ENCODE data around the gene WNT7B. TPM values are rescaled to one million over a fixed set of nuclear protein-coding genes. Genes with fewer than 3 reads are reported as not detected.

Gene WNT7B
- total and polyA plus RNA-seq, 2 donors (not counting 1 experiment from before 2014, with no cell fraction given): 0.22 to 0.67 TPM

- Histone ChIP-seq H2AFZ (ENCODE audit: insufficient read depth, low read depth, low read length, poor library complexity, severe bottlenecking) (no peak overlapping the region), H3K79me2 (ENCODE audit: control insufficient read depth, insufficient read depth, low read length) (no peaks in the 10 kb centered on the region), H3K4me1 (ENCODE audit: control insufficient read depth in 2 of 2, insufficient read depth in 2 of 2, low read length in 2 of 2) (peaks cover 5 to 15% of the 10 kb centered on the region in 2 donors), H3K36me3 (replicated peaks in 1 of 2; ENCODE audit: control extremely low read depth in 1 of 2, control insufficient read depth in 1 of 2, extremely low read depth in 1 of 2, insufficient read depth in 2 of 2, low read length in 1 of 2) (no peaks in the 10 kb centered on the region), H3K9ac (ENCODE audit: low read length) (no peak overlapping the region), H3K27me3 (replicated peaks in 1 of 4; ENCODE audit: control extremely low read depth in 1 of 4, control insufficient read depth in 3 of 4, insufficient read depth in 4 of 4, low read length in 3 of 4) (peaks cover 0 to 13% (median 0%) of the 10 kb centered on the region in 4 experiments), H3K27ac (ENCODE audit: low read length in 2 of 2) (no peak overlapping the region), H3K4me3 (ENCODE audit: control extremely low read depth in 1 of 5, extremely low read depth in 1 of 5, insufficient read depth in 1 of 5, low read depth in 2 of 5, low read length in 4 of 5) (no peak overlapping the region), H4K20me1 (ENCODE audit: control insufficient read depth, insufficient read depth, low read length, poor library complexity, severe bottlenecking) (no peaks in the 10 kb centered on the region), H3K4me2 (replicated peaks; ENCODE audit: low read depth, low read length, poor library complexity, severe bottlenecking) (no peak overlapping the region), H3K9me3 (ENCODE audit: control extremely low read depth in 1 of 3, control insufficient read depth in 2 of 3, insufficient read depth in 1 of 3, low read length in 2 of 3) (peaks cover 0 to 11% (median 9%) of the 10 kb centered on the region in 3 donors)
- H3K4me1 Mint-ChIP-seq: peaks cover 9% of the 10 kb centered on the region
- CTCF ChIA-PET: interaction anchor here (1.3 to 20.6 kb wide), 5 partner anchors 9 to 108 kb away, joined by 3 to 533 read pairs (median 48); no protein-coding TSS in a partner anchor
- 83% methylated on average over 2 of the region's 3 CpGs for WGBS (ENCODE audit: insufficient coverage)
- no peaks in the 10 kb centered on the region for H3K27me3 Mint-ChIP-seq
- H3K27ac Mint-ChIP-seq: no peak overlapping the region
- POLR2A ChIA-PET: interaction anchor here (0.6 to 0.9 kb wide), 3 partner anchors 27 to 767 kb away, joined by 3 to 5 read pairs (median 3); no protein-coding TSS in a partner anchor
- intact Hi-C loops (cut with micrococcal nuclease): no loop called here
- ATAC-seq (ENCODE audit: low read depth) (no peak), DNase-seq (no peak)
- TF ChIP-seq CTCF (IDR thresholded peaks at IDR 0.05) (no peak), EZH2 (IDR thresholded peaks at IDR 0.05; ENCODE audit: borderline replicate concordance, insufficient read depth, low read depth, low read length, poor library complexity, severe bottlenecking) (no peak)
- H3K9me3 Mint-ChIP-seq (ENCODE audit: insufficient read depth): peaks cover 7% of the 10 kb centered on the region
- no peak overlapping the region for H3K4me3 Mint-ChIP-seq
These were observed 31.3 kb upstream of the WNT7B start for GRCh38 chr22:46008291-46008690.

- peaks cover 3 to 11% of the 10 kb centered on the region in 2 donors for H3K4me1 ChIP-seq (ENCODE audit: control insufficient read depth in 2 of 2, insufficient read depth in 2 of 2, low read length in 2 of 2)
- no peak overlapping the region for H3K4me3 ChIP-seq (ENCODE audit: control extremely low read depth in 1 of 5, extremely low read depth in 1 of 5, insufficient read depth in 1 of 5, low read depth in 2 of 5, low read length in 4 of 5)
- H3K27ac ChIP-seq (ENCODE audit: low read length in 2 of 2): no peak overlapping the region
- ChIA-PET POLR2A (interaction anchor here (0.6 to 0.9 kb wide), 3 partner anchors 28 to 766 kb away, joined by 3 to 5 read pairs (median 3); no protein-coding TSS in a partner anchor), CTCF (interaction anchor here (1.3 to 20.6 kb wide), 4 partner anchors 9 to 108 kb away, joined by 3 to 533 read pairs (median 74); no protein-coding TSS in a partner anchor)
- no peak overlapping the region for H2AFZ ChIP-seq (ENCODE audit: insufficient read depth, low read depth, low read length, poor library complexity, severe bottlenecking)
- intact Hi-C loops (cut with micrococcal nuclease): no loop called here
- H3K9ac ChIP-seq (ENCODE audit: low read length): no peak overlapping the region
- no peaks in the 10 kb centered on the region for H3K27me3 Mint-ChIP-seq
- no peak overlapping the region for H3K4me3 Mint-ChIP-seq
- DNase-seq: no peak
- no peak overlapping the region for H3K4me2 ChIP-seq (replicated peaks; ENCODE audit: low read depth, low read length, poor library complexity, severe bottlenecking)
- no peak for TF ChIP-seq CTCF (IDR thresholded peaks at IDR 0.05)
- no peak for TF ChIP-seq EZH2 (IDR thresholded peaks at IDR 0.05; ENCODE audit: borderline replicate concordance, insufficient read depth, low read depth, low read length, poor library complexity, severe bottlenecking)
- 92% methylated on average over 25 of the region's 25 CpGs for WGBS (ENCODE audit: insufficient coverage)
- no peaks in the 10 kb centered on the region for H4K20me1 ChIP-seq (ENCODE audit: control insufficient read depth, insufficient read depth, low read length, poor library complexity, severe bottlenecking)
- ATAC-seq (ENCODE audit: low read depth): no peak
- peaks cover 0 to 13% (median 0%) of the 10 kb centered on the region in 4 experiments for H3K27me3 ChIP-seq (replicated peaks in 1 of 4; ENCODE audit: control extremely low read depth in 1 of 4, control insufficient read depth in 3 of 4, insufficient read depth in 4 of 4, low read length in 3 of 4)
- no peaks in the 10 kb centered on the region for H3K79me2 ChIP-seq (ENCODE audit: control insufficient read depth, insufficient read depth, low read length)
- H3K4me1 Mint-ChIP-seq: peaks cover 6% of the 10 kb centered on the region
- peaks cover 0 to 11% (median 9%) of the 10 kb centered on the region in 3 donors for H3K9me3 ChIP-seq (ENCODE audit: control extremely low read depth in 1 of 3, control insufficient read depth in 2 of 3, insufficient read depth in 1 of 3, low read length in 2 of 3)
- no peaks in the 10 kb centered on the region for H3K36me3 ChIP-seq (replicated peaks in 1 of 2; ENCODE audit: control extremely low read depth in 1 of 2, control insufficient read depth in 1 of 2, extremely low read depth in 1 of 2, insufficient read depth in 2 of 2, low read length in 1 of 2)
- no peak overlapping the region for H3K27ac Mint-ChIP-seq
- H3K9me3 Mint-ChIP-seq (ENCODE audit: insufficient read depth): peaks cover 7% of the 10 kb centered on the region
These were observed 30.9 kb upstream of the WNT7B start for GRCh38 chr22:46007848-46008261.

Measured in B cell (primary cell).